ENCODE results near the gene TRAF2.

The TRAF2 gene

GRCh38 chr9:136963341-136963740 is 77.0 kb downstream of the TRAF2 start:
- no peak overlapping the region for H3K4me3 ChIP-seq (ENCODE audit: low read depth, low read length)
- no peak for DNase-seq (ENCODE audit: low read depth, low spot score)
- TF ChIP-seq CTCF (IDR thresholded peaks at IDR 0.05; ENCODE audit: low read depth, low read length) = no peak
- in situ Hi-C loops (cut with HindIII; ENCODE audit: low sequenced_read_pairs) = no loop called here

- no peak for DNase-seq (ENCODE audit: low read depth, low spot score)
- no peak overlapping the region for H3K4me3 ChIP-seq (ENCODE audit: low read depth, low read length)
- no peak for TF ChIP-seq CTCF (IDR thresholded peaks at IDR 0.05; ENCODE audit: low read depth, low read length)
- in situ Hi-C loops (cut with HindIII; ENCODE audit: low sequenced_read_pairs) = no loop called here
Observed at GRCh38 chr9:136963751-136964150, 77.4 kb downstream of the TRAF2 start.

- H3K4me3 ChIP-seq (ENCODE audit: low read depth, low read length) = no peak overlapping the region
- no peak for TF ChIP-seq CTCF (IDR thresholded peaks at IDR 0.05; ENCODE audit: low read depth, low read length)
- no peak for DNase-seq (ENCODE audit: low read depth, low spot score)
- in situ Hi-C loops (cut with HindIII; ENCODE audit: low sequenced_read_pairs) = no loop called here
Observed at GRCh38 chr9:136964171-136964689, 77.9 kb downstream of the TRAF2 start.

- TF ChIP-seq CTCF (IDR thresholded peaks at IDR 0.05; ENCODE audit: low read depth, low read length) = no peak
- DNase-seq (ENCODE audit: low read depth, low spot score) = no peak
- H3K4me3 ChIP-seq (ENCODE audit: low read depth, low read length) = no peak overlapping the region
- in situ Hi-C loops (cut with HindIII; ENCODE audit: low sequenced_read_pairs) = no loop called here
Observed at GRCh38 chr9:136964833-136965422, 78.6 kb downstream of the TRAF2 start.

- TF ChIP-seq CTCF (IDR thresholded peaks at IDR 0.05; ENCODE audit: low read depth, low read length) = no peak
- DNase-seq (ENCODE audit: low read depth, low spot score) = no peak
- in situ Hi-C loops (cut with HindIII; ENCODE audit: low sequenced_read_pairs) = no loop called here
- H3K4me3 ChIP-seq (ENCODE audit: low read depth, low read length) = no peak overlapping the region
Observed at GRCh38 chr9:136965771-136966484, 79.6 kb downstream of the TRAF2 start.

GRCh38 chr9:136968333-136969127 is 82.2 kb downstream of the TRAF2 start:
- H3K4me3 ChIP-seq (ENCODE audit: low read depth, low read length) = no peak overlapping the region
- TF ChIP-seq CTCF (IDR thresholded peaks at IDR 0.05; ENCODE audit: low read depth, low read length) = no peak
- DNase-seq (ENCODE audit: low read depth, low spot score) = no peak
- in situ Hi-C loops (cut with HindIII; ENCODE audit: low sequenced_read_pairs) = no loop called here

Measured in astrocyte of the spinal cord (primary cell).